SK-MEL-5 (cell line): Measurements from ENCODE around the gene EPSTI1. TPM values are rescaled to one million over a fixed set of nuclear protein-coding genes. Genes with fewer than 3 reads are reported as not detected.
"Not testable (repeated sequence)": the region's sequence is repeated elsewhere in the genome, so short reads cannot be mapped to it uniquely, and the experiment has no call there.

Experiments used
- DNase-seq: peaks from one replicate; pipeline ENCODE4 v3.0.0-alpha.2; 2016; ENCODE audit warnings: low read depth, low spot score
- in situ Hi-C: cut with HindIII; loops from 2 replicates; pipeline ENCODE4 v1.10.0; 2016; ENCODE audit warnings: low sequenced_read_pairs, high pct_unique_total_duplicates, low pct_unique_long_range_greater_than_20kb
- polyA plus RNA-seq, 2 experiments: library from polyadenylated mRNA; depleted of rRNA; stranded (reverse); fragments of >200 nt; gene quantifications; 2 replicates each; pipeline ENCODE4 v1.2.3, GENCODE V29; 2015
- total RNA-seq: library from RNA; depleted of rRNA; stranded (reverse); fragments of >200 nt; shearing (Covaris generic); gene quantifications from 2 replicates; pipeline ENCODE4 v1.2.3, GENCODE V29; 2014; rRNA removed

EPSTI1 gene
- not detected in 2 replicates for total RNA-seq
- not detected in 2 replicates for polyA plus RNA-seq (2015; cell fraction: cytosol; rRNA removed)
- 0.09 TPM in 1 of 2 replicates, not detected in the other for polyA plus RNA-seq (2015; cell fraction: nucleus; rRNA removed)

GRCh38 chr13:42991898-42992763, at the start of gene EPSTI1:
EPSTI1 (minus strand) TSS chr13:42992241; CDS start chr13:42992165, 76 bp downstream.
- DNase-seq, result no peak
- in situ Hi-C loops, result no loop called here

GRCh38 chr13:43041369-43041921, 49.4 kb upstream of the EPSTI1 start:
- no peak for DNase-seq
- in situ Hi-C loops, result no loop called here

GRCh38 chr13:43040581-43041368, 48.7 kb upstream of the EPSTI1 start:
- in situ Hi-C loops, result not testable (repeated sequence)

GRCh38 chr13:43039966-43040365, 47.9 kb upstream of the EPSTI1 start:
- DNase-seq, result no peak
- in situ Hi-C loops, result no loop called here

More at GRCh38 chr13:43040581-43041368, 48.7 kb upstream of the EPSTI1 start:
- not testable (repeated sequence) for DNase-seq

GRCh38 chr13:43036351-43037250, 44.6 kb upstream of the EPSTI1 start:
- in situ Hi-C loops, result no loop called here
- no peak for DNase-seq

- in situ Hi-C loops, result no loop called here
- DNase-seq, result no peak
Measured at GRCh38 chr13:43033038-43033437, 41.0 kb upstream of the EPSTI1 start.

- in situ Hi-C loops, result no loop called here
- DNase-seq, result no peak
Measured at GRCh38 chr13:43031881-43032280, 39.8 kb upstream of the EPSTI1 start.

- in situ Hi-C loops, result no loop called here
- no peak for DNase-seq
Measured at GRCh38 chr13:43030548-43030947, 38.5 kb upstream of the EPSTI1 start.

- no peak for DNase-seq
- in situ Hi-C loops, result no loop called here
Measured at GRCh38 chr13:43026262-43026661, 34.2 kb upstream of the EPSTI1 start.

- in situ Hi-C loops, result no loop called here
- DNase-seq, result peak; percentile 89
Measured at GRCh38 chr13:43023289-43023963, 31.4 kb upstream of the EPSTI1 start, which contains the start of gene DNAJC15. DNAJC15 (plus strand) TSS chr13:43023586; CDS start chr13:43023627, 41 bp downstream.

GRCh38 chr13:43022934-43023288, 30.9 kb upstream of the EPSTI1 start:
- in situ Hi-C loops, result no loop called here
- DNase-seq, result no peak

GRCh38 chr13:43021926-43022670, 30.1 kb upstream of the EPSTI1 start:
- in situ Hi-C loops, result no loop called here
- DNase-seq, result no peak

GRCh38 chr13:43020794-43021193, 28.8 kb upstream of the EPSTI1 start:
- in situ Hi-C loops, result no loop called here

GRCh38 chr13:43019811-43020210, 27.8 kb upstream of the EPSTI1 start:
- no peak for DNase-seq
- in situ Hi-C loops, result no loop called here

More at GRCh38 chr13:43020794-43021193, 28.8 kb upstream of the EPSTI1 start:
- no peak for DNase-seq

- DNase-seq, result no peak
- in situ Hi-C loops, result no loop called here
Measured at GRCh38 chr13:43016226-43016625, 24.2 kb upstream of the EPSTI1 start.

GRCh38 chr13:43014162-43014561, 22.1 kb upstream of the EPSTI1 start:
- no peak for DNase-seq
- in situ Hi-C loops, result no loop called here
